HG03342 (cell line): ENCODE measurements around the gene POU2F1.

Source experiments
- ATAC-seq: cut with Tn5 transposase; IDR thresholded peaks from one replicate; pipeline ENCODE4 v1.9.1; 2021; ENCODE audit warnings: mild to moderate bottlenecking, moderate library complexity; ENCODE audit not compliant: unreplicated experiment

POU2F1 gene

DNA sequence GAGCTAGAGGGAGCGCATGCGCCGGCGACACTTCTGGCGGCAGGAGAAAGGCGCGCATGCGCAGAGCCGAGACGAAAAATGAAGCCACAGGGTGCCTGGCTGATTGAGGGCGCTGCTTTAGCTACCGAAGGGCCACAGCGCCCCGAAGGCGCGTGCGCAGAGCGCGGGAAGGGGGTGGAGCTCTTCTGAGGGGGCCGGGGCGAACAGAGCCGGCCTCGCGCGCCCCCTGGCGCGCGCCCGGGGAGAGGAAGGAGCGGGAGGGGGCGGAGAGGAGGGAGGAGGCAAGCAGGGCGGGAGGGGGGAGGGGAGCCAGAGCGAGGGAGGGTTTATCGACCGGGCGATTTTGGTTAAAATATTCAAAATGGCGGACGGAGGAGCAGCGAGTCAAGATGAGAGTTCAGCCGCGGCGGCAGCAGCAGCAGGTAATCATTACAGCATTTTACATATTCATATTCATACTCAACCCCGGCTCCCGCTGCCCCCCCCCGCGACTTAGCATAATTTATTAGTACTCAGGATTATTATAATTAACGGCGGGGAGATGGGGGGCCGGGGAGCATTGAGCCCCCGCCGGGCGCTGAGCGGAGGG, at the start of gene POU2F1:
Gene POU2F1, plus strand, starts transcription at position 350 of the 589 bp plus-strand sequence. Its CDS starts 12 bp downstream, at position 362.
- peak; percentile 62 for ATAC-seq

DNA sequence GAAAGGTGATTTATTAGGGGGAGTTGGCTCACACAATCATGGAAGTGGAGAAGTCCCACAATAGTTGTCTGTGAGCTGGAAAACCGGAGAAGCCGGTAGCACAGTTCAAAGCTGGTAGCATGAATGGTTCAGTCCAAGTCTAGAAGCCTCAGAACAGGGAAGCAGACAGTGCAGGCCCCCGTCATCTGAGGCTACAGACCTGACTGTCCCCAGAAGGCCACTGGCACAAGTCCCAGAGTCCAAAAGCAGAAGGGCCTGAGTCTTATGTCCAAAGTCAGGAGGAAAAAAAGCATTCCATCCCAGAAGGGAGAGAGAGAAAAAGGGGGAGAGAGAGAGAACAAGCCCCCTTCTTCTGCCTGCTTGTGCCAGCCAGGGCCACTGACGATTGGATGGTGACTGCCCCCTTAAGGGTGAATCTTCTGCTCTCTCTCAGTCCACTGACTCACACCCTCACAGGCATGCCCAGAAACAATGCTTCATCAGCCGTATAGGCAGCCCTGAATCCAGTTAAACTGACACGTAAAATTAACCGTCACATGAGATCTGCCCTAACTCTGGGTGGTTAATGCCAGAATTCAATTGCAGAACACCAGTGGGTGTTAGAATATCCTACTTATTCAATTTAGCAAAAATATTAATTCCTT, 49.3 kb upstream of the POU2F1 start:
- ATAC-seq, result no peak

DNA sequence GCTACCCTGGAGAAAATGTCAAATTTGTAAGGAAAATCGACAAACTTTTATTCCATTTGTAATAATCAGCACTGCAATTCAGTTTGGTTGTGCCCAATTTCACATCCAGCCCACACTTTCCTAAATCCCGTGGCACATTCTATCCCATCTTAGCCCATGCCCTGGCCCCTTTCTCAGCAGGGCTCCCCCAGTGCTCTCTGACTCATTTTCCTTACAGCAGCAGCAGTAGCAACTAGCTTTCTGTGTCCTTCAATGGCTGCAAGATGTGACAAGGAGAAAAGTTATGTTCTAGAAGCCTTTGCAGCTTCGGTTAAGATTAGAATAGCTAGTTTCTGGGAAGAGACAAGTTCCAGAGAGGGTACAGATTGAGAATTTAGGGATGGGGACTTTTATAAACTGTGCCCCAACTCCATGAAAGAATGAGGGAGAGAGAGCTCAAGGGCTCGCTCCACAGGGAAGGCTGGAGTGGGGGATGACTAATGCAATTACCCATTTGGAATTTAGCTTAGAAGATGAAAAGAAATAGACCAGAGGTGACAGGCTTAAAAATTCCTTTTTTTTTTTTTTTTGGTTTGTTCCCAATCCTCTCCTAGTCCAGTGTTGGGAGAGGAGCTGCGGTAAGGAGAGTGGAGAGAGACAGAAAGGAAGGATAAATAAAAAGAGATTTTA, 47.0 kb upstream of the POU2F1 start:
- no peak for ATAC-seq

DNA sequence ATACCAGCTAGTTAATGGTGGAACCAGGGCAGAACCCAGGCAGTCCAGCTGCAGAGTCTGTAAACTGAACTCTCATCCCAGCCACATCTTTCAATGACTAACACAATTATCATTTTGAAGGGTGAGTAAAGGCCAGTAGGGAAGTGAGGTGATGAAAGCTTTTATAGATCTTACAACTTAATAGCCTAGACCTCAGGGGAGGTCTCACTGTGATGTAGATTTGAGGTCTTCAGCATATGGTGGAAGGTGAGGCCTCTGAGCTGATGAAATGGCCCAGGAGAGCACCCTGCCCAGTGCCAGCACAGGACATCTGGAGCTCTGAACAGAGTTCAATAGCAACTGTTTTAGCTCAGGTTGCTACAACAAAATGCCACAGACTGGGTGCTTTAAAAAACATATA, 44.8 kb upstream of the POU2F1 start:
- no peak for ATAC-seq

DNA sequence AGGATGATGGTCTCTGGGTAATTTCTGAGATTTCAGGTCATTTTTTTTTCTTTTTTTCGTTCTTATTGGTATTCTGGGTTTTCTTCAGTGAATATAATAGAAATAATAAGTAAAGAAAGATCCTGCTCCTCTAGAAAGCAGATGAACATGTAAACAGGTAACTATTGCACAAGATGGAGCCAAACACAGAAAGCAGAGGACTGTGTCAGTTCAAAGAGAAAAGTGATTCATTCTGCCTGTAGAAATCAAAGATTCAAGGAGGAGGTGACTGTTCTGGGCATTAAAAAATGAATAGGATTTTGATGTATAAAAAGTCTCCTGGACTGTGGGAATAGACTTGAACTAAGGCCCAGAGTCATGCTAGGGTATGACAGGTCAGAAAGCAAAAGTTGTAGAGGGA, 41.9 kb upstream of the POU2F1 start:
- no peak for ATAC-seq

DNA sequence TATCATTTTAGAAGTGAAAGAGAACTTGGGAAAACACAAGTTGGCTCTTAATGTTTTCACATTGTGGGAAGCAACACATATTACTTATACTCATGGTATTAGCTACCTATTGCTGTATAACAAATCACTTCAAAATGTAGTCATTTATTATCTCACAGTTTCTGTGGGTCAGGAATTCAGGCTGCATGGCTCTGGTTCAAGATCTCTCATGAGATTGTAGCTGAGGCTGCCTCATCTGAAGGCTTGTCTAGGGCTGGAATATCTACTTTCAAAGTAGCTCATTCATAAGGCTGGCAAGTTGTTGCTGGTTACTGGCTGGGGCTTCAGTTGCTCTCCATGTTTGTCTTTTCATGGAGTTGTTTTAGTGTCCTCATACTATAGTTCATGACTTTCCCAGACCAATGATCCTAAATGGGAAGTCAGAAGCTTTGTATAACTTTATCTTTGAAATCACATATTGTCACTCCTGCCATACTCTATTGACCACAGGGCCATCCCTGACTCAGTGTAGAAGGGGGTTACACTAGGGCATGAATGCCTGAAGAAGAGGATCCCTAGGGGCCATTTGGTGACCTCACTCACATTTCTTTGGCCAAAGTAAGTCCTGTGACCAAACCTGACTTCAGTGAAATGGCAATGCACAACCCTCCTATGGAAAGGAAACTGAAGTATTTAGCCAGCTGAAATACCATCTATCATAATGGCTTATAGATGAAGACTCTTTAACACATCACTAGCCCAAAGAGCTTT, 37.9 kb upstream of the POU2F1 start:
- ATAC-seq, result no peak

DNA sequence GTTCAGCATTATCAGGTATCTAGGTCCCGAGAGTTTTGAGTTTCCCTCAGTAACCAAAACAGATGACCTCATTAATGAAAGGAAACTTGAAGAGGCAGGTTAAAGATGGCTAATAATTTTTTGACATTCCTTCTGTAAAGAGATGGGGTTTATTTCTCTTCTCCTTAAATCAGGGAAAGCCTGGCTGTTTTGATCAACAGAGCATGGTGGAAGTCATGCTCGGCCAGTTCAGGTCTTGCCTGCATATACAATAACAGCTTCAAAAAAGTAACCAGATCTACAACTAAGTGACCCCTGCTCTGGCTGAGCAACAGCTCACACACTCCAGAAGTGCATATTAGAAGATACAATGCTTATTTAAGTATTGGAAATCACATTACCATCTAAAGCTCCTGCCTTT, 36.6 kb upstream of the POU2F1 start:
- no peak for ATAC-seq

DNA sequence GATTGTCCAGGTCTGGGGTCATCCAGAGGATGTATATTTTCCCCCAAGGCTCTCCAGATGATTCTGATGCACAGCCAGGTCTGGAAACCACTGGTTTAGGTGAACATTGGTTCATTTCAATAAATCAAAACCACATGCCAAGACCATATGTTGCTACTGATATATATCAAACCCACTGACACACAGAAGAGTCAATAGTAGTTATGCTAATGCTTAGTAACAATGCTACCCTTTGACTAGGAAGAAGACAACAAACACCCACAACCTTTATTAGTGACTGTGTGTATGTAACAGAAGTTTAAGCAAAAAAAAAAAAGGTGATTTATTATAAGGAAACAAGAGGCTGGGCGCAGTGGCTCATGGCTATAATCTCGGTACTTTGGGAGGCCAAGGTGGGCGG, 35.6 kb upstream of the POU2F1 start:
- no peak for ATAC-seq

DNA sequence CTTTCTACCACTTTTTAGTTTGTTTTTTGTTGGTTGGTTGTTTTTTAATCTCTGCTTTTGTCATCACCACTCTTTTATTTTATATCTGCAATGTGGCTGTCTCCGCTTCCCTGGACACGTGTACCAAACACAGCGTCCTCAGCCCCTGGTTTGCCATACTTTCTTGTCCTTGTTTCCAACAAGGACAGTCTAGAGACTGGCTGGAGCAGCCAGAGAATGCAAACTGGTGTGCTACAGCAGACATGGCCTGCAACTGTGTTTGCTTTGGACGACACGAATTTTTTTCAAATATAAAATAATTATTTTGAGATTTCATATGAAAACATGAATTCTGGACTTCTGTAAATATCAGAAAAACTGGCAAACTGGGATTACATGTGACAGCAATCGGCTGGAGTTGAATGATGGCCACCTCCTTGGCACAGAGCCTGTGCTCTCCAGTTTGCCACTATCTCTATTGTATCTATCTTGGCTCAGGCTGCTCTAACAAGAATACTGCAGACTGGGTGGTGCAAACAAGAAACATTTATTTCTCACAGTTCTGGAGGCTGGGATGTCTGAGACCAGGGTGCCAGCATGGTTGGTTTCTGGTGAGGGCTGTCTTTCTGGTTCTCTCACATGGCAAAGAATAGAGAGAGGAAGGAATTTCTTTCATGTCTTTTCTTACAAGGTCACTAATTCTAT, 34.6 kb upstream of the POU2F1 start:
- no peak for ATAC-seq

DNA sequence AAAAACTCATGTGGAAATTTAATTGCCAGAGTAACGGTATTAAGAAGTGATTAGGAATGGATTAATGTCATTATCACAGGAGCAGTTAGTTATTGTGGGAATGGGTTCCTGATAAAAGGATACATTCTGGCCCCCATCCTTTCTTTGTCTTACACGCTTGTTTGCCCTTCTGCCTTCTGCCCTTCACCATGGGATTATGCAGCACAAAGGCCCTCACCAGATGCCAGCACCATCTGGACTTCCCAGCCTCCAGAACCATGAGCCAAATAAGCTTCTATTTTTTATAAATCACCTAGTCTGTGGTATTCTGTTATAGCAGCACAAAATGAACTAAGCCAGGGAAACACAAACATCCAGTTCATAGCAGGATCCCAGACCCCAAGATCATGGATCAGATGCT, 33.9 kb upstream of the POU2F1 start:
- no peak for ATAC-seq

DNA sequence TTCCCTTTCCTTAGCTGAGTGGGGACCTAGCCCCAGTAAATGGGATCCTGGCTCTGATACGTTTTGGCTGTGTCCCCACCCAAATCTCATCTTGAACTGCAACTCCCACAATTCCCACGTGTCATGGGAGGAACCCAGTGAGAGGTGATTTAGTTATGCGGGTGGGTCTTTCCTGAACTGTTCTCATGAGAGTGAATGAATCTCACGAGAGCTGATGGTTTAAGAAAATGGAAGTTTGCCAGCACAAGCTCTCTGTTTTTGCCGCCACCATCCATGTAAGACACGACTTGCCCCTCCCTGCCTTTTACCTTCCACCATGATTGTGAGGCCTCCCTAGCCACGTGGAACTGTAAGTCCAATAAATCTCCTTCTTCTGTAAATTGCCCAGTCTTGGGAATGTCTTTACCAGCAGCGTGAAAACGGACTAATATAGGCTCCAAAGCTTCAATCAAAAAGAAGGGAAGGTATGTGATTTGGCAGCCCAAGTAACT, 29.9 kb upstream of the POU2F1 start:
- ATAC-seq, result no peak

DNA sequence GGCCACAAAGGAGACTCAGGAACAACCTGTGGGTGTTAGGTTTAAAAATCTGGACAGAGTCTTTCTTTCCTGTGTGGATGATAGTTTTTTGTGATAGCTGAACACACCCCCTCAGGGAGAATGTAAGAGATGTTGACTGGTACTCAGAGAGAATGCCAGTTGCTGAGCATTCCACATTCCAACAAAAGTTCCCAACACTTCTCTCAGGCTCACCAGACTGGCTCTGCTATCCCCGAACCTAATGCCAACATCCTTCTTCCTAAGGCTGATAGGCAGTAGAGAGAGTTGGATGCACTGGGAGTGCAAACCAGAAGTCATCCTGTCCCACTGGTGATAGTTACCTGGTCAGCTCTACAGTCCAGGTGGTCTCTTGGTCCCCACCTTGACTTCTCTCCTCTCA, 28.7 kb upstream of the POU2F1 start:
- ATAC-seq, result no peak

DNA sequence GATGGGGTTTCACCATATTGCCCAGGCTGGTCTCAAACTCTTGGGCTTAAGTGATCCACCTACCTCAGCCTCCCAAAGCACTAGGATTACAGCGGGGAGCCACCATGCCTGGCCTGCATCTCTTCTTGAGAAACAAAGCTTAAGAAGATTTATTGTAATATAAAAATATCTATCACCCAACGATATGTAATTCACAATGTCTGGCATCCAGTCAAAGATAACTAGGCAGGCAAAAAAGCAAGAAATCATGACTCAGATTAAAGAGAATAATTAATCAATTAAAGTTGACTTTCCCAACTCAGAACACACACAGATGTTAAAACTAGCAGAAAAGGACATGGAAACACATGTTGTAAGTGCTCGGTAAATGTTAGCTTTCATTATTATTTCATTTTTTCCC, 26.5 kb upstream of the POU2F1 start:
- no peak for ATAC-seq

DNA sequence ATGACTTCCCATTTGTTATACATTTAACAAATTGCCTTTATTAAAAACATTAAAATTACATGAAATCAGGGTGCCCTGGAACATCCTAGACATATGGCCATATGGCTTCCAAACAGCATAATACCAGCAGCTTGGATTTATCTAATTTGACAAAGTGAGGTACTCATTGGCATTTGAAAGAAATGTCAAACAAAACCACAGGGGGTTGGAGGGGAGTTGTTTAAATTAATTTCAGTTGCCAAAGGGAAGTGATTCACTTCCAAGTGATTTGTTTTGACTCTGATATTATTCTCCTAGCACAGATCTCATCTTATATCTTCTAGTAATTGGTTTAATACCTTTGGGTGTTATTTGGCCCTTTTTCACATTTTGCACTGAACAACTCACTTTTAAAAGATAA, 24.5 kb upstream of the POU2F1 start:
- ATAC-seq, result no peak

DNA sequence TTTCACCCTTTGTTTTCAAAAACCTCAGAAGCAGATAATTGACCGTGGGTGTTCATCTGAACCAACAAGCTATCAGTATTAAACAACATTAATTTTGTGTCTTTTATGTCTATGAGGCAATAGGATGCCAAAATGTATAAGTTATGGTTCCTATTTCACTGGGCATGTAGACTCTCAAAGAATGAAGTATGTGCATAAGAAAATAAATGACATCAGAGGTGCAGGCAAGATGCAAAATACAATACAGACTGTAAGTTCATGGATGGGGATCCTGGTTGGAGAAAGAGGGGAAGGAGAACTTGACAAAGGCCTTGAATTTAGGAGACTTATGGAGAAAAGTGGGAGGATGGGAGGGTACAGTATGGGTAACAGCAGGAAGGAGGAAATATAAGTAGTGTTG, 23.4 kb upstream of the POU2F1 start:
- ATAC-seq, result no peak

DNA sequence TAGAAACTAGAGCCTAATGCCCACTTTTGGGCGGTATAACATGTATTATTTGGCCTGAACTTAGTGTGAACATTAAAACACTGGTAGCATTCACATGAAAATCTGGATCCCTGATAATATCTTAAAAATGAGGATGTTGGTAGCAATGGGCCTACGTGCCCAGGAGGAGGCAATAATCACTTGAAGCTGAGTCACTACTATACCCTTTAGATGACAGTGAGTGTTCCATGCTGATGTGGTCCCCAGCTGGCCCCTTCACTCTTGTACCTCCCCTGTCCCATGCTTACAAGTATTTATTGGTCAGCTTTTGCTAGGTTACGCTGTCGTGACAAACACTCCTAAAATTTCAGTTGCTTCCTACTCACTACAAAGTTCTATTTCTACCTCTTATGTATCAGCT, 23.0 kb upstream of the POU2F1 start:
- ATAC-seq, result no peak

DNA sequence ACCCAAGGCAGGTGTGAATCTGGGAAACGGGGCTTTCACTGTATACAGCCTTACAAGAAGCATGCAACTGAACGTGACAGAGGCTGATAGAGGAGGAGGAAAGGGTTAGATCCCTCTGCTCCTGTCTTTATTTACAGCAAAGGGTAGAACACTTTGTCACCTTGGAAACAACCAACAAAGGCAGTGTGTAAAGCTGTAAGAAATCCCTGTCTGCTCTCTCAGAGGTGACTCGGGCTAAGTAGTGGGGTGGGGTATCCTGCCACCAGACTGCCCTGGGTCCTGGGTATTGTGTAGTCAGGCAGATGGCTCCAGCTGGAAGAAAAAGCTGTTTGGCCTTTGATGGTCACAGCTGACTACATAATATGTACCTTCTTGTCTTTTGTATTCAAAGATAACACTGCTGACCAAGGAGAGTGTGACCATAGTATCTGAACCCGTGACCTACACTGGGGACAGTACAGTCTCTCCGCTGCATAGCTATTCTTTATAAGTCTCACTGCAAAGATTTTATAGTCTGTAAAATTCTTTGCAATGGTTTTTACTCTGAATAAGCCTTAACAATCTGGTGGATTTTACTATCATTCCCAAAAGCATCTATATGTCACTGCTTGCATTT, 22.1 kb upstream of the POU2F1 start:
- no peak for ATAC-seq

DNA sequence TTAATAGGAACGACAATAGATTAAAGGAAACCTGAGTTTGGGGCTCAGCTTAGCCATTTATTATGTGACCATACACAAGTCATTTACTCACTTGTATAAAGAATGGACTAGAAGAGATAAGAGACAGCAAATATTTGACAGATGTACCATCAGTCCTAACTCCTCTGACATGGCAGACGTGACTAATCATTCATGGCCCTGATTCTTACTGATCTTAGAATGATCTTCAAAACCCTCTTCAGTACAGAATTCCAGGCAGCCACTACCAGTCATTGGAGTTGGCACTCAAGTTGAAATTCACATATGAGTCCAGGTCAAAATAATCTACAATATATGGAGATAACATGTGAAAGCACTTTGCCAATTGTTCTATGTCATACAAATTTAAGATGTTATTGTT, 21.0 kb upstream of the POU2F1 start:
- ATAC-seq, result no peak

DNA sequence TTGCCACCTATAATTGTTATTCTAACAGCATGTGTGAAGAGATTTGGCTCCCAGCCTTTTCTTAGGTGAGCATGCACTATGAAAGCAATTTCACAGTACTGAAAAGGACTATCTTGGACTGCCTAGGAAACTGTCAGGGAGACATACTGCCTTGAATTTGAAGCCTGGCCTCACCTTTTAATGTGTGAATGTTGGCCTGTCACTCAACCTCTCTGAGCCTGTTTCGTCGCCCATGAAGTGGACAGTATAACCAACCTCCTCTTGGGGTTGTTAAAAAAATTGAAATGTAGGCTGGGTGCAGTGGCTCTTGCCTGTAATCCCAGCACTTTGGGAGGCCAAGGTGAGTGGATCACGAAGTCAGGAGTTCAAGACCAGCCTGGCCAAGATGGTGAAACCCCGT, 20.4 kb upstream of the POU2F1 start:
- ATAC-seq, result no peak

DNA sequence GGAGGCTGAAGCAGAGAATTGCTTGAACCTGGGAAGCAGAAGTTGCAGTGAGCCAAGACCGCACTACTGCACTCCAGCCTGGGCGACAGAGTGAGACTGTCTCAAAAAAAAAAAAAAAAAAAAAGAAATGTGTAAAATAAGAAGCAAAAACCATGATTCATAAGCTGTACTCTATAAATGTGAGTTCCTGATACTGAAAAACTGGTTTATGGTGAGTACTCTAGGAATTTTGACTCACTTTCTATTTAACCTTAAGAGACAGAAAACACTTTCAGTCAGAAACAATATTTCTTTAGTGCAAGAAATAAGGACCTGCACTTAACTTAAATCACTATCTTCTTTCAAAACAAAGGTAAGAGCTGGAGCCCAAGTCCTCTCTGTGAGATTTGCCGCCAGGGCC, 19.9 kb upstream of the POU2F1 start:
- ATAC-seq, result no peak

DNA sequence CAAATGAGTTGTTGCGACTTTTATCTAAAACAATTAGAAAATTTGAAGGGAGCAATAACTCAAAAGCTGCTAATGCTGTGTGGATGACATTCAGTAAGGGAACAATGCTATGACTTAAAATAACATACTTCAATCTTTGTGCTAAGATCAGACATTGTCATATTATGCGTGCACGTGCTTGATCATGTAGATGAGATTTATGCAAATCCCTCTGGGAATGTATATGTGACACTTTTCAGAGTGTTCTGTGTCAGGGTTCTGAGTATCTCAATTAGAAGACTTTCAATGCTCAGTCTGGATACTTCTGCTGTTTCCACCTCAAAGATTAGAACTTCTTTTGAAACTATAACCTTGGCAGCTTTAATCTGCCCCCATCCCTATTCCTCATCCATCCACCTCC, 18.6 kb upstream of the POU2F1 start:
- no peak for ATAC-seq
